Central memory CD8-positive, alpha-beta T cell (primary cell): ENCODE results near the gene NOS1.

Experiments
- ATAC-seq: fragments of 150-1000 bp; cut with Tn5 transposase; replicated peaks from 2 replicates; pipeline ENCODE4 v1.10.0; 2022; ENCODE audit warnings: mild to moderate bottlenecking, moderate FRiP score, moderate number of reproducible peaks; ENCODE audit not compliant: poor library complexity, severe bottlenecking; ENCODE audit errors: extremely low read depth
- DNase-seq, 2 donors: peaks; one replicate each; pipeline ENCODE4 v3.0.0; 2021; ENCODE audit warnings: low spot score in 2 of 2
- H3K27ac Mint-ChIP-seq: one replicate; pipeline ENCODE4 v1.8.0; 2022; ENCODE audit warnings: low read depth, mild to moderate bottlenecking, moderate library complexity, mixed read lengths
- H3K27me3 Mint-ChIP-seq: one replicate; pipeline ENCODE4 v1.8.0; 2022; ENCODE audit warnings: mixed read lengths
- H3K36me3 Mint-ChIP-seq: one replicate; pipeline ENCODE4 v1.8.0; 2022; ENCODE audit warnings: mild to moderate bottlenecking, moderate library complexity, mixed read lengths; ENCODE audit not compliant: insufficient read depth
- H3K4me1 Mint-ChIP-seq: one replicate; pipeline ENCODE4 v1.8.0; 2022; ENCODE audit warnings: mixed read lengths
- H3K4me3 Mint-ChIP-seq: one replicate; pipeline ENCODE4 v1.8.0; 2022; ENCODE audit warnings: mild to moderate bottlenecking, moderate library complexity, mixed read lengths
- H3K9me3 Mint-ChIP-seq: one replicate; pipeline ENCODE4 v1.8.0; 2022; ENCODE audit warnings: mixed read lengths

The NOS1 gene

GRCh38 chr12:117360551-117361346 lies 677 bp downstream of the NOS1 start:
- no peak for DNase-seq
- Mint-ChIP-seq H3K36me3 (no peaks in the 10 kb centered on the region), H3K4me3 (no peak overlapping the region), H3K9me3 (no peaks in the 10 kb centered on the region), H3K27me3 (peaks cover 45% of the 10 kb centered on the region), H3K27ac (no peak overlapping the region), H3K4me1 (no peaks in the 10 kb centered on the region)
- no peak for ATAC-seq

DNA sequence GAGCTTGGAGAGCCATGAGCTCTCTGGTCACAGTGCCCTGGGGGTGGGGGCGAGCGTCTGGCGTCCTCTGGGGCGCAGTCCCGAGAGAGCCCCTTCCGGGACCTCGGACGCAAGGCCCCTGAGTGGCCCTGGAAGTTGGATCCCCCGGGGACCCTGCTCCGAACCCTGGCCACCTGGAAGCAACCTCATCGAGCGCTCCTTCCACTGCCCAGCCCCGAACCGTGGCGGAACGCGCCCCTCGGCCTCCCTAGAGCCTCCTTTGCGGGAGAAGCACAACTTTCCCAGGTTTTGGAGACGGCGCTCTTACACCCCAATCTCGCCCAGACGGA lies 1.2 kb downstream of the NOS1 start:
- no peaks in the 10 kb centered on the region for H3K9me3 Mint-ChIP-seq
- H3K27me3 Mint-ChIP-seq = peaks cover 42% of the 10 kb centered on the region
- H3K36me3 Mint-ChIP-seq = no peaks in the 10 kb centered on the region
- H3K4me1 Mint-ChIP-seq = no peaks in the 10 kb centered on the region
- no peak overlapping the region for H3K27ac Mint-ChIP-seq
- ATAC-seq = no peak
- DNase-seq = no peak
- no peak overlapping the region for H3K4me3 Mint-ChIP-seq

DNA sequence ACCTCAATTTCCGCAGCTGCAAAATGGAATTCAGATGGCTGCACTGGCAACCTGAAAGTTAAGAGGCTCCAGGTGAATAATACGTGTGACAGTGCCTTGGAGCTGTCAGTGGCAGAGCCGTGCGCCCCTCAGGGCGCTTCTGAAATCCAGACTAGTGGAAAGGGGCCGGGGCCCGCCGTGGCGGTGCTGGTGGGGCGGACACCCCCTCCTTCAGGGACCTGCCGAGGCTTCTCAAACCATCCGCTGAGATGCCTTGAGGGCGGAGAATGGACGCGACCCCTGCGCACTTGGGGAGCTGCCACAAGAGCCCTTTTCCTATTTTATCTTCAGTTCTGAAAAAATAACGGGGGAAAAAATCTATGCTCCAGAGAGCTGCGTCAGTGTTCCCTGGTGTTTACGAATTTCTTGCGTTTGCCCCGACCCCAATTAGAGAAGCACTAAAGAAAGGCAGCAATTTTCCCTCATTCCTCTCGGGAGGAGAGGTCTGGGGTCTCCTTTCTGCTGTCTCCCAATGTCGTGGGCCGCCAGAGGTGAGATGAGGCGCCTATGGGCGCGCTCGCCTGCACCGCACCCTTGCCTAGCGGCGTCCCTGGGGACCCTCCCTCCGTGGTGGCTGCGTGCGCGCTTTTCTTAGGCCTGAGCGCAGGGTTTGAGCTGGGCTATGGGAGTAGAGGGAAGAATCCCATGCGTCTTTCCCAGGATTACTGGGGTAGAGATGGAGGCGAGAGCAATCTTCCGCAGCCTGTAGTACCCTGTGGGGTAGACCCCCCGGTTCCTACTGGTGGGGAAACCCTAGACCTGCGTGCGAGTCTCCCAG lies 2.2 kb downstream of the NOS1 start:
- no peaks in the 10 kb centered on the region for H3K9me3 Mint-ChIP-seq
- H3K27me3 Mint-ChIP-seq = peaks cover 36% of the 10 kb centered on the region
- no peak overlapping the region for H3K4me3 Mint-ChIP-seq
- no peak overlapping the region for H3K27ac Mint-ChIP-seq
- no peaks in the 10 kb centered on the region for H3K36me3 Mint-ChIP-seq
- H3K4me1 Mint-ChIP-seq = no peaks in the 10 kb centered on the region
- DNase-seq (no peak), ATAC-seq (no peak)

GRCh38 chr12:117356048-117356447 lies 5.4 kb downstream of the NOS1 start:
- no peaks in the 10 kb centered on the region for H3K36me3 Mint-ChIP-seq
- H3K9me3 Mint-ChIP-seq = no peaks in the 10 kb centered on the region
- no peaks in the 10 kb centered on the region for H3K4me1 Mint-ChIP-seq
- H3K27ac Mint-ChIP-seq = no peak overlapping the region
- peaks cover 10% of the 10 kb centered on the region for H3K27me3 Mint-ChIP-seq
- ATAC-seq (no peak), DNase-seq (no peak)
- no peak overlapping the region for H3K4me3 Mint-ChIP-seq

DNA sequence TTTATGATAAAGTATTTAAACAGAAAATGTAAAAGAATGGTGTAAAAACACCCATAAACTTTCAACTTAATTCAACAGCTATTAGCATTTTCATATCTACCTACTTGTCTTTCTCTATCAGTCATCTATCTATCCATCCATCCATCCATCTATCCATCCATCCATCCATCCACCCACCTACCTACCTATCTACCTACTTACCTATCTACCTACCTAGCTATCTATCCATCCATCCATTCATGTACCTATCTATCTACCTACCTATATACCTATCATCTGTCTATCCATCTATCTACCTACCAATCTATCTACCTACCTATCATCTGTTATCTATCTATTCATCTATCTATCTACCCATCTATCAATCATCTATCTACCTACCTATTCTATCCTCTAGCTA lies 8.5 kb downstream of the NOS1 start:
- Mint-ChIP-seq H3K36me3 (no peaks in the 10 kb centered on the region), H3K27ac (no peak overlapping the region), H3K4me3 (no peak overlapping the region), H3K27me3 (no peaks in the 10 kb centered on the region), H3K9me3 (no peaks in the 10 kb centered on the region), H3K4me1 (no peaks in the 10 kb centered on the region)
- ATAC-seq (no peak), DNase-seq (no peak)

- Mint-ChIP-seq H3K27me3 (no peaks in the 10 kb centered on the region), H3K9me3 (no peaks in the 10 kb centered on the region), H3K4me3 (no peak overlapping the region), H3K36me3 (no peaks in the 10 kb centered on the region), H3K4me1 (no peaks in the 10 kb centered on the region), H3K27ac (no peak overlapping the region)
- no peak for ATAC-seq
- DNase-seq = no peak
Measured at GRCh38 chr12:117352206-117352605, 9.2 kb downstream of the NOS1 start.

DNA sequence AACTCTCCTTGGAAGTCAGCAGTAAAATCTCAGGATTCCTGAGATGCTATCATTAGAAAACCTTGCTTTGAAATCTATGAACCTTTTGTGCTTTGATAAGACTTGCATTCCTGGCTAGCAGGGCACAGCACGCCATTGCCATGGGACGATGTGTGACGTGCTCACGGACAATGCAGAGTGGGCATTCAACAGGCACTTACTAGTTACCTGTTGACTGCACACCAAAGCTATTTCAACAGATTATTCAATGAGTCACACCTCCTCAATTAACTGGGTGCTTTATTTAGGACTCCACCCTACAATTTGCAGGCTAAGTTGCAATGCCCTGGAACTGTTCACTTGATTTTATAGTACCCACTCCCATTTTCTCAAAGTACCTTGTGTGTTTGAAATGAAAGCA lies 11.3 kb downstream of the NOS1 start:
- H3K4me3 Mint-ChIP-seq = no peak overlapping the region
- no peak for ATAC-seq

GRCh38 chr12:117347588-117347987 lies 13.8 kb downstream of the NOS1 start:
- peaks cover 5% of the 10 kb centered on the region for H3K9me3 Mint-ChIP-seq
- no peaks in the 10 kb centered on the region for H3K4me1 Mint-ChIP-seq
- no peak for ATAC-seq
- peaks cover 6% of the 10 kb centered on the region for H3K27me3 Mint-ChIP-seq
- no peaks in the 10 kb centered on the region for H3K36me3 Mint-ChIP-seq
- DNase-seq = no peak
- no peak overlapping the region for H3K4me3 Mint-ChIP-seq
- H3K27ac Mint-ChIP-seq = no peak overlapping the region

More for the DNA sequence above, 11.3 kb downstream of the NOS1 start:
- no peaks in the 10 kb centered on the region for H3K9me3 Mint-ChIP-seq
- no peaks in the 10 kb centered on the region for H3K4me1 Mint-ChIP-seq
- no peak for DNase-seq
- H3K27me3 Mint-ChIP-seq = no peaks in the 10 kb centered on the region
- no peaks in the 10 kb centered on the region for H3K36me3 Mint-ChIP-seq
- no peak overlapping the region for H3K27ac Mint-ChIP-seq

- peaks cover 10% of the 10 kb centered on the region for H3K9me3 Mint-ChIP-seq
- H3K4me1 Mint-ChIP-seq = no peaks in the 10 kb centered on the region
- no peak for ATAC-seq
- no peaks in the 10 kb centered on the region for H3K36me3 Mint-ChIP-seq
- no peak overlapping the region for H3K27ac Mint-ChIP-seq
- no peak overlapping the region for H3K4me3 Mint-ChIP-seq
- peaks cover 9% of the 10 kb centered on the region for H3K27me3 Mint-ChIP-seq
- DNase-seq = no peak
Measured at GRCh38 chr12:117344716-117345115, 16.7 kb downstream of the NOS1 start.

DNA sequence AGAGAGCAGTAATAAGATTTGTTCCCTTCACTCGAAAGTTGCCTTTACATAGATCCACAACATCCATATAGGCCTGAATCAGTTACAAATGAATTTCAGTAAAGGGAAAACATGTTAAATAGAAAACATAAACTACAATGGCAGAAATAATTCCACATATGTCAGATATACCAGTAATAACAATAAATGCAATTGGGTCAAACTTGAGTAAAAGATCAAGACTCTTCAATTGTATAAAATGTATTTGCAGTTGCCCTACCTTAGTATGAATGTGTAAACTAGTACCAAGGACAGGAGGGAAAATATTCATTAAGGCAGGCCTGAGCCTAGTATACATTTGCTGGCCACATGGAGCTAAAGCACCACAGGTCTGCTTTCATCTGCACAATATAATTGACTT lies 17.6 kb downstream of the NOS1 start:
- Mint-ChIP-seq H3K27me3 (peaks cover 9% of the 10 kb centered on the region), H3K4me3 (no peak overlapping the region), H3K36me3 (no peaks in the 10 kb centered on the region), H3K27ac (no peak overlapping the region), H3K4me1 (no peaks in the 10 kb centered on the region), H3K9me3 (peaks cover 10% of the 10 kb centered on the region)
- DNase-seq = no peak
- no peak for ATAC-seq

DNA sequence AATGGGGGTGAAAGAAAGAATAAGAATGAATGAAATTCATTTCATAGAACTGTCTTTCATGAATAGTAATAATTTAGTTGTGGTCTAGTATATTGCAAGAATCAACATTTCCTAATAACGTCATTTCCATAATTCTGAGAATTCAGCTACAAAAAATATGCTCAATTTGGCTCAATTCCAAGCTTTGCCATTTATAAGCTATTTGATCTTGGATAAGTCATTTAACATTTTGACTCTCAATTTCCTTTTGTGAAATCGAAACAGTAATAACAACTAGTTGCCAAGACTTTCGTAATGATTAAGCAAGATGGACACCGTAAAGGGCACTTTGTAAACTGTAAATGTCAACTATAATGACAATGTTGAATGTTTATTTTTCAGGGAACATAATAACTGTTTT lies 18.1 kb downstream of the NOS1 start:
- ATAC-seq (no peak), DNase-seq (no peak)
- H3K36me3 Mint-ChIP-seq = no peaks in the 10 kb centered on the region
- H3K4me3 Mint-ChIP-seq = no peak overlapping the region
- H3K27me3 Mint-ChIP-seq = peaks cover 9% of the 10 kb centered on the region
- no peaks in the 10 kb centered on the region for H3K4me1 Mint-ChIP-seq
- peaks cover 10% of the 10 kb centered on the region for H3K9me3 Mint-ChIP-seq
- H3K27ac Mint-ChIP-seq = no peak overlapping the region

DNA sequence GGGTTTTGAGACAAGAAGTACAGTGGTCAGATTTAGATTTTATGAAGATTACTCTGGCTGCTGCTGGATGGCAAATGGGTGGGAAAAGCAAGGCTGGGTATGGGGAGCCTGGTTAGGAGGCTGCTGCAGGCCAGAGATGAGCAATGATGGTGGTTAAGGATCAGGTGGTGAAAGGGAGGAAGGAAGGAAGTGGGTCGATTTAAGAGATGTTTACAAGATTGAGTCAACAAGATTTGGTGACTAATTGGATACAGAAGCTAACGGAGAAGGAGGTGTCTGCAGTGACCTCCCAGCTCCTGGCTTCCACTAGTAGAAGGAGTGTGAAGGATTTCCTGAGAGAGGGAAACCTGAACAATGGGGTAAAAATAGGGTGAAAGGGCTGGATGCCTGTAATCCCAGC lies 18.7 kb downstream of the NOS1 start:
- Mint-ChIP-seq H3K4me3 (no peak overlapping the region), H3K9me3 (peaks cover 10% of the 10 kb centered on the region), H3K4me1 (no peaks in the 10 kb centered on the region), H3K36me3 (no peaks in the 10 kb centered on the region), H3K27ac (no peak overlapping the region), H3K27me3 (peaks cover 9% of the 10 kb centered on the region)
- no peak for ATAC-seq
- DNase-seq = no peak

- Mint-ChIP-seq H3K36me3 (no peaks in the 10 kb centered on the region), H3K4me3 (no peak overlapping the region), H3K27me3 (peaks cover 9% of the 10 kb centered on the region), H3K4me1 (no peaks in the 10 kb centered on the region), H3K27ac (no peak overlapping the region), H3K9me3 (peaks cover 10% of the 10 kb centered on the region)
- DNase-seq (no peak), ATAC-seq (no peak)
Measured at GRCh38 chr12:117342247-117342646, 19.2 kb downstream of the NOS1 start.
